B cell (primary cell): ENCODE data around the gene CNNM4. TPM values are rescaled to one million over a fixed set of nuclear protein-coding genes. Genes with fewer than 3 reads are reported as not detected.

Experiments
- ATAC-seq: fragments of 200-7000 bp; cut with Tn5 transposase; one replicate; pipeline ENCODE4 v1.10.0; 2021; ENCODE audit warnings: low read depth, mild to moderate bottlenecking, moderate number of reproducible peaks, moderate library complexity
- CTCF ChIA-PET: fragments of 350-600 bp; sonication (Branson Sonifier 250); formaldehyde crosslinking; loops from one replicate; lab custom pipeline; 2021; ENCODE audit warnings: antibody characterized with exemption, inconsistent platforms; lab: Charles Lee
- POLR2A ChIA-PET: fragments of 350-600 bp; sonication (Branson Sonifier 250); formaldehyde crosslinking; loops from one replicate; lab custom pipeline; 2021; ENCODE audit warnings: antibody characterized with exemption; lab: Charles Lee
- DNase-seq: peaks from one replicate; pipeline ENCODE4 v3.0.0; 2013
- H2AFZ ChIP-seq: 2 replicates; pipeline ENCODE4 v1.6.1; 2012; ENCODE audit warnings: mild to moderate bottlenecking, low read depth, low read length; ENCODE audit not compliant: insufficient read depth, poor library complexity, severe bottlenecking
- H3K27ac ChIP-seq, 2 donors: 1 replicate in 1 of 2; 2 replicates in 1 of 2; pipeline ENCODE4 v1.5.1; 2012 to 2013; ENCODE audit warnings: low read length in 2 of 2, mild to moderate bottlenecking in 2 of 2, moderate library complexity in 1 of 2
- H3K27me3 ChIP-seq, 4 experiments: fragments of 200-600 bp in 1 of 4; sonication (generic) in 1 of 4; replicated peaks in 1 of 4; 1 replicate in 2 of 4; 2 replicates in 2 of 4; pipeline versions ENCODE4 v1.6.1 to v1.7.0; 2013 to 2016; ENCODE audit warnings: low read length in 3 of 4, mild to moderate bottlenecking in 2 of 4, mixed read lengths in 1 of 4, moderate library complexity in 1 of 4; ENCODE audit not compliant: insufficient read depth in 4 of 4, control insufficient read depth in 3 of 4; ENCODE audit errors: control extremely low read depth in 1 of 4
- H3K36me3 ChIP-seq, 2 experiments: replicated peaks in 1 of 2; 1 replicate in 1 of 2; 2 replicates in 1 of 2; pipeline versions ENCODE4 v1.6.1 to v1.7.1; 2013; ENCODE audit warnings: low read length in 1 of 2; ENCODE audit not compliant: insufficient read depth in 2 of 2, control insufficient read depth in 1 of 2; ENCODE audit errors: control extremely low read depth in 1 of 2, extremely low read depth in 1 of 2
- H3K4me1 ChIP-seq, 2 donors: fragments of 200-600 bp in 1 of 2; sonication (generic) in 1 of 2; 1 replicate in 1 of 2; 2 replicates in 1 of 2; pipeline versions ENCODE4 v1.5.1 to v1.6.1; 2013 to 2017; ENCODE audit warnings: low read length in 2 of 2; ENCODE audit not compliant: control insufficient read depth in 2 of 2, insufficient read depth in 2 of 2
- H3K4me2 ChIP-seq: replicated peaks from 2 replicates; pipeline ENCODE3; 2012; ENCODE audit warnings: mild to moderate bottlenecking, low read depth, low read length; ENCODE audit not compliant: poor library complexity, severe bottlenecking
- H3K4me3 ChIP-seq, 5 experiments: fragments of 200-600 bp in 1 of 5; sonication (generic) in 1 of 5; 1 replicate in 3 of 5; 2 replicates in 2 of 5; pipeline versions ENCODE4 v1.5.1 to v1.7.0; 2011 to 2016; ENCODE audit warnings: low read length in 4 of 5, mild to moderate bottlenecking in 4 of 5, low read depth in 2 of 5, control low read depth in 1 of 5, moderate library complexity in 1 of 5; ENCODE audit not compliant: insufficient read depth in 1 of 5; ENCODE audit errors: control extremely low read depth in 1 of 5, extremely low read depth in 1 of 5
- H3K79me2 ChIP-seq: fragments of 200-600 bp; sonication (generic); one replicate; pipeline ENCODE4 v1.6.0; 2016; ENCODE audit warnings: low read length; ENCODE audit not compliant: control insufficient read depth, insufficient read depth
- H3K9ac ChIP-seq: fragments of 200-600 bp; sonication (generic); 2 replicates; pipeline ENCODE4 v1.6.1; 2017; ENCODE audit warnings: mild to moderate bottlenecking, low read length, moderate library complexity
- H3K9me3 ChIP-seq, 3 donors: one replicate each; pipeline versions ENCODE4 v1.6.1 to v1.7.1; 2013; ENCODE audit warnings: low read length in 2 of 3; ENCODE audit not compliant: control insufficient read depth in 2 of 3, insufficient read depth in 1 of 3; ENCODE audit errors: control extremely low read depth in 1 of 3
- H4K20me1 ChIP-seq: 2 replicates; pipeline ENCODE4 v1.6.0; 2012; ENCODE audit warnings: mild to moderate bottlenecking, low read length; ENCODE audit not compliant: insufficient read depth, control insufficient read depth, poor library complexity, severe bottlenecking
- H3K27ac Mint-ChIP-seq: one replicate; pipeline ENCODE4 v1.8.0; 2021; ENCODE audit warnings: mixed read lengths
- H3K27me3 Mint-ChIP-seq: one replicate; pipeline ENCODE4 v1.8.0; 2021; ENCODE audit warnings: mixed read lengths
- H3K4me1 Mint-ChIP-seq: one replicate; pipeline ENCODE4 v1.8.0; 2021; ENCODE audit warnings: mixed read lengths
- H3K4me3 Mint-ChIP-seq: one replicate; pipeline ENCODE4 v1.8.0; 2021; ENCODE audit warnings: mixed read lengths
- H3K9me3 Mint-ChIP-seq: one replicate; pipeline ENCODE4 v1.8.0; 2022; ENCODE audit warnings: mixed read lengths; ENCODE audit not compliant: insufficient read depth
- EZH2 ChIP-seq: IDR thresholded peaks from 2 replicates; pipeline ENCODE4 v1.6.1; 2012; ENCODE audit warnings: borderline replicate concordance, low read depth, mild to moderate bottlenecking, moderate library complexity, low read length; ENCODE audit not compliant: insufficient read depth, poor library complexity, severe bottlenecking
- WGBS: methylation state at CpG from one replicate; pipeline ENCODE4 v1.1.5; 2013; ENCODE audit warnings: missing lambda C conversion rate; ENCODE audit not compliant: insufficient coverage; 5-methylcytosine and 5-hydroxymethylcytosine counted together
- intact Hi-C: fragments of 100-400 bp; cut with micrococcal nuclease; formaldehyde crosslinking; loops from one replicate; pipeline ENCODE4 v1.10.0; 2022
- polyA plus RNA-seq: library from polyadenylated mRNA; depleted of rRNA; stranded (reverse); fragments of >200 nt; gene quantifications from 2 replicates; pipeline ENCODE4 v1.2.3, GENCODE V29; 2012
- total RNA-seq, 2 donors: library from RNA; stranded (reverse); fragments of 120-200 nt in 1 of 2; gene quantifications; 1 replicate in 1 of 2; 2 replicates in 1 of 2; pipeline versions ENCODE4 v1.2.3 to v1.2.4, GENCODE V29; 2013 to 2022
- TF ChIP-seq, protein P1 (sequence below): fragments of 200-600 bp; IDR thresholded peaks from one replicate; pipeline ENCODE4 v1.8.0; 2022; ENCODE audit warnings: antibody characterized with exemption, mild to moderate bottlenecking

The CNNM4 gene
- total and polyA plus RNA-seq, 2 donors (not counting 1 experiment from before 2014, with no cell fraction given): 15.1 to 24.0 TPM

DNA sequence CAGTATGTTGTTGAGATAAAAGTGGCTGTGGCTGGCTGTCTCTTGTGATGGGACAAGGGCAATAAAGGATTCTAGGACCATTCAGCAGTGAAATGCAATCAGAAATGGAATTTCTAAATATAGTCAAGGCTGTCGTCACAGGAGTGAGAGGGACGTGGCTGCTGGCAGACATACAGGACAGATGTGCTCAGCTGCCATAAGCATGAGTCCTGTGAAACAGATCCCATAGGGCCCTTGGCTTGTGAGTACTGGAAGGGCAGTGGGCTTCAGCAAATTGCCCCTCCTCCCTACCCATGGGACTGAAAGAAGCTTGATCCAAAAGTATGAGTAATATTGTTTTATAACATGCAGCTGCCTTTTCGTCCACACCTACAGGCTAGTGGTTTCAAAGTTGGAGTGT is 51.2 kb downstream of the CNNM4 start:
- Mint-ChIP-seq H3K9me3 (no peaks in the 10 kb centered on the region), H3K4me1 (peaks cover 25% of the 10 kb centered on the region), H3K4me3 (no peak overlapping the region), H3K27me3 (no peaks in the 10 kb centered on the region), H3K27ac (peak overlapping the region; percentile 38)
- TF ChIP-seq EZH2: no peak
- TF ChIP-seq, protein P1, sequence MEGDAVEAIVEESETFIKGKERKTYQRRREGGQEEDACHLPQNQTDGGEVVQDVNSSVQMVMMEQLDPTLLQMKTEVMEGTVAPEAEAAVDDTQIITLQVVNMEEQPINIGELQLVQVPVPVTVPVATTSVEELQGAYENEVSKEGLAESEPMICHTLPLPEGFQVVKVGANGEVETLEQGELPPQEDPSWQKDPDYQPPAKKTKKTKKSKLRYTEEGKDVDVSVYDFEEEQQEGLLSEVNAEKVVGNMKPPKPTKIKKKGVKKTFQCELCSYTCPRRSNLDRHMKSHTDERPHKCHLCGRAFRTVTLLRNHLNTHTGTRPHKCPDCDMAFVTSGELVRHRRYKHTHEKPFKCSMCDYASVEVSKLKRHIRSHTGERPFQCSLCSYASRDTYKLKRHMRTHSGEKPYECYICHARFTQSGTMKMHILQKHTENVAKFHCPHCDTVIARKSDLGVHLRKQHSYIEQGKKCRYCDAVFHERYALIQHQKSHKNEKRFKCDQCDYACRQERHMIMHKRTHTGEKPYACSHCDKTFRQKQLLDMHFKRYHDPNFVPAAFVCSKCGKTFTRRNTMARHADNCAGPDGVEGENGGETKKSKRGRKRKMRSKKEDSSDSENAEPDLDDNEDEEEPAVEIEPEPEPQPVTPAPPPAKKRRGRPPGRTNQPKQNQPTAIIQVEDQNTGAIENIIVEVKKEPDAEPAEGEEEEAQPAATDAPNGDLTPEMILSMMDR: no peak
- no peak for ATAC-seq
- no peak overlapping the region for H3K27ac ChIP-seq
- no peaks in the 10 kb centered on the region for H3K27me3 ChIP-seq
- ChIA-PET POLR2A (interaction anchor here (1.1 kb wide), 1 partner anchor 37 kb away, joined by 8 read pairs; no protein-coding TSS in a partner anchor), CTCF (no interaction called here)
- H4K20me1 ChIP-seq: peaks cover under 1% of the 10 kb centered on the region
- H3K9me3 ChIP-seq: no peaks in the 10 kb centered on the region
- peaks cover 1% of the 10 kb centered on the region for H3K79me2 ChIP-seq
- 80% methylated on average over 2 of the region's 3 CpGs for WGBS
- H3K9ac ChIP-seq: no peak overlapping the region
- DNase-seq: no peak
- H3K36me3 ChIP-seq: peaks cover 0 to 29% of the 10 kb centered on the region in 2 experiments
- H3K4me3 ChIP-seq: no peak overlapping the region
- H2AFZ ChIP-seq: no peak overlapping the region
- no peak overlapping the region for H3K4me2 ChIP-seq
- intact Hi-C loops: no loop called here
- H3K4me1 ChIP-seq: peaks cover 13 to 17% of the 10 kb centered on the region in 2 donors

DNA sequence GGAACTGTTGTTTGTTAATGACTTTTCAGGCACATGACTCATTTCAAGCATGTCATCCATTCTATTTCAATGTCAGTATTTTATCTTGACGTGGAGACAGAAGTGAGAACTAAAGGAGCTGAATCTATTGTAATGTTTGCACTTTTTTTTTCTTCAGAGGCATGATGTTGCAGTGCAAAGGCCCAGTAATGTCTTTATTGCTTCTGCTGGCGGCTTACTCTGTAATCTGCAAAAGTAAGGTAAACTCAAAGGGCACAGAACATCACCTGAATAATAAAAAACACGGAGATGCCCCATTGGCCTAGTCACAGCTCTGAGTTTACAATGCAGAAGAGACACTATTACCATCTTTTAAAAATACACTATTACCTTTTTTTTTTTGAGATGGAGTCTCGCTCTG is 53.0 kb downstream of the CNNM4 start:
- H3K4me1 Mint-ChIP-seq: peaks cover 31% of the 10 kb centered on the region
- H3K4me3 ChIP-seq: no peak overlapping the region
- no peaks in the 10 kb centered on the region for H3K9me3 Mint-ChIP-seq
- intact Hi-C loops: loop anchor here (2.0 kb wide), 1 partner anchor 13 kb away; no protein-coding TSS in a partner anchor
- WGBS: 100% methylated on average over 2 of the region's 4 CpGs
- no peak overlapping the region for H3K27ac ChIP-seq
- peaks cover 21 to 22% of the 10 kb centered on the region in 2 donors for H3K4me1 ChIP-seq
- H3K79me2 ChIP-seq: peaks cover 18% of the 10 kb centered on the region
- ATAC-seq (no peak), DNase-seq (no peak)
- peaks cover 18% of the 10 kb centered on the region for H4K20me1 ChIP-seq
- TF ChIP-seq, protein P1: no peak
- TF ChIP-seq EZH2: no peak
- no peaks in the 10 kb centered on the region for H3K9me3 ChIP-seq
- no peak overlapping the region for H2AFZ ChIP-seq
- no peak overlapping the region for H3K27ac Mint-ChIP-seq
- peaks cover 0 to 28% of the 10 kb centered on the region in 2 experiments for H3K36me3 ChIP-seq
- ChIA-PET CTCF (interaction anchor here (0.7 to 1.6 kb wide), 4 partner anchors 10 to 137 kb away, joined by 3 to 6 read pairs (median 4); partner anchors contain the start of gene ANKRD39), POLR2A (interaction anchor here (0.6 kb wide), 1 partner anchor 9 kb away, joined by 7 read pairs; no protein-coding TSS in a partner anchor)
- no peak overlapping the region for H3K9ac ChIP-seq
- no peaks in the 10 kb centered on the region for H3K27me3 ChIP-seq
- H3K27me3 Mint-ChIP-seq: no peaks in the 10 kb centered on the region
- H3K4me2 ChIP-seq: no peak overlapping the region
- H3K4me3 Mint-ChIP-seq: peak overlapping the region; percentile 11
